ENCODE measurements around the gene SERP2.

DNA sequence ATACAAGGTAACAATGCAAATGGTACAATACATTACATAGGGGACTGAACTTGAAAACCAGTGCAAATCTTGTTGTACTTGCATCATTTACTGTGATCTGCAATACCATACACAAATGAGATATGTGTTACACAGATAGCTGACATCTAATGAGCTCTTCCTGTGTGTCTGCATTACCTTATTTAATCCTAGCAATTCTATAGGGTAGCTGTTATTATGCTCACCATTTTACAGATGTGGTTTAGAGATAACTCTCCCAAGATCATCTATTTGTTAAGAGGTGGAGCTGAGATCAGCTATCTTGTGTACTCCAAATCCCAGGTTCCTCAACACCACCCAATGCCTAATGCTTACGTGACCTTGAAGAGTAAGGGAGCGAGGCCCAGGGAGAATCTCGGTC lies 21.4 kb upstream of the SERP2 start:
- TF ChIP-seq, protein P1, sequence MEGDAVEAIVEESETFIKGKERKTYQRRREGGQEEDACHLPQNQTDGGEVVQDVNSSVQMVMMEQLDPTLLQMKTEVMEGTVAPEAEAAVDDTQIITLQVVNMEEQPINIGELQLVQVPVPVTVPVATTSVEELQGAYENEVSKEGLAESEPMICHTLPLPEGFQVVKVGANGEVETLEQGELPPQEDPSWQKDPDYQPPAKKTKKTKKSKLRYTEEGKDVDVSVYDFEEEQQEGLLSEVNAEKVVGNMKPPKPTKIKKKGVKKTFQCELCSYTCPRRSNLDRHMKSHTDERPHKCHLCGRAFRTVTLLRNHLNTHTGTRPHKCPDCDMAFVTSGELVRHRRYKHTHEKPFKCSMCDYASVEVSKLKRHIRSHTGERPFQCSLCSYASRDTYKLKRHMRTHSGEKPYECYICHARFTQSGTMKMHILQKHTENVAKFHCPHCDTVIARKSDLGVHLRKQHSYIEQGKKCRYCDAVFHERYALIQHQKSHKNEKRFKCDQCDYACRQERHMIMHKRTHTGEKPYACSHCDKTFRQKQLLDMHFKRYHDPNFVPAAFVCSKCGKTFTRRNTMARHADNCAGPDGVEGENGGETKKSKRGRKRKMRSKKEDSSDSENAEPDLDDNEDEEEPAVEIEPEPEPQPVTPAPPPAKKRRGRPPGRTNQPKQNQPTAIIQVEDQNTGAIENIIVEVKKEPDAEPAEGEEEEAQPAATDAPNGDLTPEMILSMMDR (IDR thresholded peaks at IDR 0.05), result no peak
- TF ChIP-seq POLR2A (IDR thresholded peaks at IDR 0.05), result no peak
- TF ChIP-seq POLR2AphosphoS5 (IDR thresholded peaks at IDR 0.05), result no peak

All from prostate gland (tissue), 2 donors.